ENCODE measurements around the gene FHL1.

Gene FHL1

GRCh38 chrX:136168929-136169735, 21.8 kb downstream of the FHL1 start:
- Histone ChIP-seq H3K9ac (ENCODE audit: low read length) (no peak overlapping the region), H3K4me3 (ENCODE audit: low read length) (no peak overlapping the region), H3K27me3 (ENCODE audit: low read depth, low read length) (no peaks in the 10 kb centered on the region), H2AFZ (ENCODE audit: low read depth, low read length) (no peak overlapping the region), H3K9me3 (ENCODE audit: insufficient read depth, low read length) (no peaks in the 10 kb centered on the region), H3K4me2 (ENCODE audit: low read length) (no peak overlapping the region), H3K79me2 (ENCODE audit: low read length) (no peaks in the 10 kb centered on the region), H3K36me3 (replicated peaks; ENCODE audit: low read depth, low read length) (no peaks in the 10 kb centered on the region), H4K20me1 (ENCODE audit: insufficient read depth, low read length) (no peaks in the 10 kb centered on the region), H3K27ac (ENCODE audit: low read length) (no peak overlapping the region), H3K4me1 (ENCODE audit: low read length) (no peaks in the 10 kb centered on the region)
- TF ChIP-seq CTCF (IDR thresholded peaks at IDR 0.05; ENCODE audit: low read depth, low read length) (no peak), EZH2phosphoT487 (IDR thresholded peaks at IDR 0.05; ENCODE audit: low read depth) (no peak)

GRCh38 chrX:136170139-136170800, 22.9 kb downstream of the FHL1 start:
- no peaks in the 10 kb centered on the region for H3K4me1 ChIP-seq (ENCODE audit: low read length)
- H3K9me3 ChIP-seq (ENCODE audit: insufficient read depth, low read length), result no peaks in the 10 kb centered on the region
- no peaks in the 10 kb centered on the region for H3K36me3 ChIP-seq (replicated peaks; ENCODE audit: low read depth, low read length)
- TF ChIP-seq CTCF (IDR thresholded peaks at IDR 0.05; ENCODE audit: low read depth, low read length) (no peak), EZH2phosphoT487 (IDR thresholded peaks at IDR 0.05; ENCODE audit: low read depth) (no peak)
- H3K79me2 ChIP-seq (ENCODE audit: low read length), result no peaks in the 10 kb centered on the region
- H3K27ac ChIP-seq (ENCODE audit: low read length), result no peak overlapping the region
- no peak overlapping the region for H3K4me3 ChIP-seq (ENCODE audit: low read length)
- no peak overlapping the region for H2AFZ ChIP-seq (ENCODE audit: low read depth, low read length)
- no peak overlapping the region for H3K4me2 ChIP-seq (ENCODE audit: low read length)
- H3K9ac ChIP-seq (ENCODE audit: low read length), result no peak overlapping the region
- H4K20me1 ChIP-seq (ENCODE audit: insufficient read depth, low read length), result no peaks in the 10 kb centered on the region
- no peaks in the 10 kb centered on the region for H3K27me3 ChIP-seq (ENCODE audit: low read depth, low read length)

GRCh38 chrX:136171420-136171819, 24.1 kb downstream of the FHL1 start:
- Histone ChIP-seq H4K20me1 (ENCODE audit: insufficient read depth, low read length) (no peaks in the 10 kb centered on the region), H3K4me3 (ENCODE audit: low read length) (no peak overlapping the region), H3K4me2 (ENCODE audit: low read length) (no peak overlapping the region), H3K27me3 (ENCODE audit: low read depth, low read length) (no peaks in the 10 kb centered on the region), H2AFZ (ENCODE audit: low read depth, low read length) (no peak overlapping the region), H3K36me3 (replicated peaks; ENCODE audit: low read depth, low read length) (no peaks in the 10 kb centered on the region), H3K4me1 (ENCODE audit: low read length) (no peaks in the 10 kb centered on the region), H3K9me3 (ENCODE audit: insufficient read depth, low read length) (no peaks in the 10 kb centered on the region), H3K79me2 (ENCODE audit: low read length) (no peaks in the 10 kb centered on the region), H3K27ac (ENCODE audit: low read length) (no peak overlapping the region), H3K9ac (ENCODE audit: low read length) (no peak overlapping the region)
- TF ChIP-seq CTCF (IDR thresholded peaks at IDR 0.05; ENCODE audit: low read depth, low read length) (no peak), EZH2phosphoT487 (IDR thresholded peaks at IDR 0.05; ENCODE audit: low read depth) (no peak)

GRCh38 chrX:136176399-136176825, 29.1 kb downstream of the FHL1 start:
- TF ChIP-seq EZH2phosphoT487 (IDR thresholded peaks at IDR 0.05; ENCODE audit: low read depth) (no peak), CTCF (IDR thresholded peaks at IDR 0.05; ENCODE audit: low read depth, low read length) (no peak)
- no peaks in the 10 kb centered on the region for H3K36me3 ChIP-seq (replicated peaks; ENCODE audit: low read depth, low read length)
- no peak overlapping the region for H3K4me2 ChIP-seq (ENCODE audit: low read length)
- H3K27ac ChIP-seq (ENCODE audit: low read length), result no peak overlapping the region
- H3K4me1 ChIP-seq (ENCODE audit: low read length), result no peaks in the 10 kb centered on the region
- no peak overlapping the region for H2AFZ ChIP-seq (ENCODE audit: low read depth, low read length)
- no peaks in the 10 kb centered on the region for H3K9me3 ChIP-seq (ENCODE audit: insufficient read depth, low read length)
- H4K20me1 ChIP-seq (ENCODE audit: insufficient read depth, low read length), result no peaks in the 10 kb centered on the region
- H3K4me3 ChIP-seq (ENCODE audit: low read length), result no peak overlapping the region
- H3K79me2 ChIP-seq (ENCODE audit: low read length), result no peaks in the 10 kb centered on the region
- no peak overlapping the region for H3K9ac ChIP-seq (ENCODE audit: low read length)
- H3K27me3 ChIP-seq (ENCODE audit: low read depth, low read length), result no peaks in the 10 kb centered on the region
